Iris pigment epithelial cell (primary cell): ENCODE measurements around the gene DOK3.

Source experiments
- DNase-seq: peaks from one replicate; pipeline ENCODE4 v3.0.0-alpha.2; 2011; ENCODE audit warnings: low read depth

Gene DOK3

GRCh38 chr5:177512736-177513380, 3.2 kb upstream of the DOK3 start:
- no peak for DNase-seq

GRCh38 chr5:177511796-177512675, 2.4 kb upstream of the DOK3 start:
- DNase-seq: no peak

DNA sequence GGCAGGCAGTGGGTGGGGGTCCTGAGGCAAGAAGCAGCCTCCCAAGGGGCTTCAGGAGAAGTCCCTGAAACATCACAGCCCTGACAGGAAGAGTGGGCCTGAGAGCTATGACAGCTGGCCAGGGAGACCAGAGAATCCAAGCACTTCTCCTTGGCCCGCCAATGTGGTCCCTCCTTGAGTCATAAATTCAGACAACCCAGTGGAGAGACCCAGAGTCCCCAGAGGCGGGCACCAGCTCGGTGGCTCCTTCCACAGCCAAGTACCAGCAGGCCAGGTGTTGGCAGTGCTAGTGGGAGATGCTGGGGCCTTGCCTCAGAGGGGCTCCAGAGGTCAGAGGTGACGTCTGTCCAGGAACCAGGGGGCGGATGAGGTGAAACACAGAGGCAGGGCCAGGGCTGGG, 1.6 kb upstream of the DOK3 start:
- no peak for DNase-seq

- DNase-seq: no peak
Observed at GRCh38 chr5:177510567-177511053, 984 bp upstream of the DOK3 start.

GRCh38 chr5:177509991-177510566, 453 bp upstream of the DOK3 start:
- DNase-seq: no peak

DNA sequence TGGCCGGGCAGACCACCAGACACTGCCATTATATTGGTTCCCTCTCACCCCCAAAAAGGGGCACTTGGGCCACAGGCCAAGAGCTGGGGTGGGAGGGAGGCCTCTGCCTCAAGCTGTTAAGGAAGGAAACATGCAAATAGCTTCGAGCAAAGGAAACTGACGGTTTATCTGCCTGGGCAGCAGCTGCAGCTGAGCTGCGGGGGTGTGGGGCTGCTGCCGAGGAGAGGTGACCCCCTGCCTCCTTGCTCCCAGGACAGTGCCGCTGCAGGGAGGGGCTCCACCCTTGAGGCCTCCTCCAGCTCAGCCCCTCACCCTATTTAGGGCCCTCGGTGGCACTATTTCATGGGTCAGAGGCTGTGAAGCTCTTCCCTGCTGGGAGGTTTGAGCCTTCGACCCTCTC, 789 bp downstream of the DOK3 start:
- DNase-seq: no peak

GRCh38 chr5:177508221-177508611, 1.4 kb downstream of the DOK3 start:
- no peak for DNase-seq

DNA sequence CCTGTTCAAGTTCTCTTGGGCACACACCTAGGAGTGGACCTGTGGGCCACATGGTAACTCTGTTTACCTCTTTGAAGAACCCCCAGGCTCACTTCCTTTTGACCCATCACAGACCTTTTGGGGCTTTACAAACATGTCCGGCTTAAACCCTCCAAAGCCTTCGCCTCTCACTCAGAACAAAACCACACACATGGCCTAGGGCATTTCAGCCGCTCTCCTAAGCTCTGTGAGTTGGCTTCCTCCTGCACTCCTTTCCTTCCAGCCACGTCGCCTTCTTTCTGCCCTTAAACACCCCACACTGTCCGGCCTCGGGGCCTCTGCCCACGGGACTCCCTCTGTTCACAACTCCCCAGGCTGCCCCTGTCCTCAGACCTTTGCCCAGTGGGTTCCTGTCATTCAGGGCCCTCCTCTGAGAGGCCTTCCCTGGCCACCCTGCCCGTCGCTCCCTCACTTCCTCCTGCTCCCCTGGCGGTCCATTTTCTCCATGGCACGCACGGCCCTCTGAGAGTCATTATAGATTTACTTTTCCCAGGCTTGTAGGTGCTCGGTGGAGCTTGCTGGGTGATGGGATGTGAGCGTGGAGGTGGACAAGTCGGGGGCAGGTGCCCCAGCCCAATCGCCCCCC, 1.9 kb downstream of the DOK3 start:
- DNase-seq: no peak

DNA sequence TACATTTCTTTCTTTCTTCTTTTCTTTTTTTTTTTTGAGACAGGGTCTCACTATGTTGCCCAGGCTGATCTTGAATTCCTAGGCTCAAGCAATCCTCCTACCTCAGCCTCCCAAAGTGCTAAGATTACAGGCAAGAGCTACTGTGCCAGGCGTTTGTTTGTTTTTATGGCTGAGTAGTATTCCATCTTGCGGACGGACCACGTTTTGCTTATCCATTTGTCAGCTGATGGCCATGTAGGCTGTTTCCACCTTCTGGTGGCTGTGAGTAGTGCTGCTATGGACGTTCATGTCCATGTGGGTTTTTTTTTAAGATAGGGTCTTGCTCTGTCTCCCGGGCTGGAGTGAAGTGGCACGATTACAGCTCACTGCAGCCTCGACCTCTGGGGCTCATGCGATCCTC, 2.5 kb downstream of the DOK3 start:
- DNase-seq: peak; percentile 53

- no peak for DNase-seq
Observed at GRCh38 chr5:177505075-177505474, 4.6 kb downstream of the DOK3 start.

DNA sequence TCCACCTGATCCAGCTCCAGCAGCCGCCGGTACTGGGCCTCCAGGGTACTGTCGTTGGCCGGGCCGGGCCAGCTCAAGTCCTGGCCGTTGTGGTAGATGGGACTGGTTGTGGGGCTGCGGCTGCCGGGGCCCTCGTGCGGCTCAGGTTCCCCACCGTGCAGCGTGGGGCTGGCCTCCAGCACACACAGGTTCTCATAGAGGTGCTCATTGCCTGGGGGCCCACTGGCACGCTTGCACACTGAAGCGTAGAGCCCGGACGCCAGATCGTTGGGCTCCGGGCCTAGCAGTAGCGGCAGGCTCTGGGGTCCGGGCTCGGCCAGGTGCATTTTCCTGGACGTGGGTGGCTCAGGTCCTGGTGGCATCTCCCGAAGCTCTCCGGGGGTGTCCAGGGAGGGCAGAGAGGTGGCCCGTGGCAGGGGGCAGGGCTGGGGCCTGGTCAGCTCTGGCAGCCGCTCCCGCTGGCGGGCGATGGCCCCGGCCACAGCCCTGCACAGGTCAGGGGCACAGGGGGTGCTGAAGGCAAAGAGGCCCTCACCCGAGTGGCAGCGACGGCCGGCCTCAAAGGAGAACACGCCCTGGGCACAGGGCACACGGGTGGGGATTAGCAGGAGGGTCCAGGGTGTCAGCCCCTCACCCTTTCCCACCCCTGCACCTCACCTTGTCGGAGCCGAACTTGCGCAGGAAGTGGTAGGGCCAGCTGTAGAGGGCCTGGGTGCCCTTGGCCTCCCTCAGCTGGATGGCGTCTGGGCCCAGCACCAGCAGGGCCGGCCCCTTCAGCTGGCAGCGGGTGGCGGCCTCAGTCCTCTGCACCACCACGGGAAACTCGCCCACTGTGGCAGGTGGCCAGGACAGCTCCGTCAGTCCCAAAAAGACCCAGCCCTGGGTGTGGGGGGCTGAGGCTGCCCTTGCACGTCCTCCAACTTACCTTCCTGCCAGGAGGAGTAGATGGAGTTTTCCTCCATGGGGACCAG, 5.3 kb downstream of the DOK3 start:
- no peak for DNase-seq

DNA sequence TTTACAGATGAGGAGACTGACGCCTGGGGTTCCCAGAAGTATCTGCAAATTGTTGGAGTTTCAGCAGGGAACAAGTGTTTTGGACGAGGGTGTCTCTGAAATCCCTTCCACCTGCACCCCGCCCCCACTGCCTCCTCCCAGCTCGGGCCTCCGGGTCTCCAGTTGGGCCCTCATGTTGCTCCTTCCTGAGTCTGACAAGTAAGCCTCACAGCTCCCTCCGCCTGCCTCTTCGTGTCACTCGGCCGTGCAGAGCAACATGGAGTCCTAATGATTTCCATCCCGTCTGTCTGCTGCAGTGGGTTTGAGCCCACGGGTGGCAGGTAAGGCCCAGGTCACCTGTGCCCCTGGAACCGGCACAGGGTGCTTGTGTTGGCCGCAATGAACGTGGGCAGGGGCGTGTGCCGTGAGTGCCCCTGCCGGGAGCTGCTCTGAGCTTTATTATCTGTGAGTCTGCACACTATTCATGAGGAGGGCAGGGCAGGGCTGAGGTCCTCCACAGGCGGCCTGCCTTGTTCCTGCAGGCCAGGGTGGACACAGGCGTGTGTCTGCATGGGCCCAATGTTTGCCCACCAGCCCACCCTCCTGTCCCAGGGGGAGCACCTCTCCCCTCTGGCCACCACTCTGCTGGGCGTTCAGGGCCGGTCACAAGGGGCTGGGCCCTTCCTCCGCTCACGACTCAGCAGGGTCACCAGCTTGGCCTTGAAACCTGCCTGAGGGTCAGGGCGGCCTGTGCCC, 6.1 kb downstream of the DOK3 start:
- no peak for DNase-seq

DNA sequence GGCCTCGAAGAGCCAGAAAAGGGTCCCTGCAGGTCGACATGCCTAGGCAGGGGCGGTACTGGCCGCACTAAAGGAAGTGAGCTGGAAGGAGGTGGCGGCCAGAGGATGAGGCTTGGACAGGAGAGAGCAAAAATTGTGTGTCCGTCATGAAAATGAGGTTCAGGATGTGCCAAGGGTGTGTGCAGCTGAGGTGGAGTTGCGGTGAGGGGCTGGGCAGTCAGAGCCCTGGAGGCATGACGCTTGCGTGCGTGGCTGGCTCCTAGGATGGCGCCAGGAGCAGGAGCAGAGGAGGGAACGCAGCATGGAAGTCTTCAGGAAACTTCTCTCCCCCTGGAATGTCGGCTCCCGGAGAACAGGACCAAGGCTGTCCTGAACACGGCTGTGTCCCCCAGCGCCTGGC, 6.7 kb downstream of the DOK3 start:
- DNase-seq: no peak

DNA sequence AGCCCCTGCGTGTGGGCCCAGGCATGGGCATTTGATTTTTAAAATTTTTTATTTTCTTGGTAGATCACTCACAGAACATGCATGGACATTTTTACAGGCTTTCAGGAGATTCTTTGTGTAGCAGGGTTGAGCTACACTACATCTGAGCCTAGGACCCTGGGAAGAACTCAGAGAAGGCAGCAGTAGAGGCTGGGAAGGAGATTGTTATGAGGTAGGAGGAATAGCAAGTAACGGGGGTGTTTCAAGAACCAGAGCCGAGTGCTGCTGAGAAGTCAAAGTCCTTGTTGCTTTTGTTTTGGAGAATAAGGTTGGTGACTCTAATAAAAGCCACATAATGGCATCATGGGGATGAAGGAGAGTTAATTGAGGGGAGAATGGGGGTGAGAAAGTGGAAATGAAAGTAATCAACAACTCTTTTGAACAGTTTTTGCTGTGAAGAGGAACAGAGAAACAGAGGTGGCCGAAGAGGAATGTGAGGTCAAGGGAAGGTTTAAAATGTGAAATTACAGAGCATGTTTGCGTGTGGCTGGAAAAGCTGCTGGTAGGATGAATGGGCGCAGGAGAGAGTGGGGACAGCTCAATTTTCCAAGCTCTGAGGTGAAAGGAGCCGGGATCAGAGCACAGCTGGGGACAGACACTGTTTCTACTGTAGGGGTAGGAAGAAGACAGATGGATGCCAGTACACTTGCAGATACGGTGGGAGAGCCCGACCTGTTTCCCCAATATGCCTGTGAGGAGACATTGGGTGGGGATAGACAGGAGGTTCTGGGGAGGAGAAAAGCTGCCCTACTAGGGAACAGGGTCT, 7.5 kb downstream of the DOK3 start:
- DNase-seq: no peak

- peak; percentile 81 for DNase-seq
Observed at GRCh38 chr5:177500685-177501522, 8.7 kb downstream of the DOK3 start.

- no peak for DNase-seq
Observed at GRCh38 chr5:177499842-177500241, 9.8 kb downstream of the DOK3 start.

- DNase-seq: peak; percentile 43
Observed at GRCh38 chr5:177498013-177498787, 11.4 kb downstream of the DOK3 start.
